PFSK-1 (cell line): Measurements from ENCODE around the gene ACTR3.

Experiments
- FOXP2 ChIP-seq: optimal IDR thresholded peaks from 2 replicates; pipeline ENCODE3; 2011; ENCODE audit warnings: borderline replicate concordance, control low read depth, inconsistent platforms; ENCODE audit not compliant: insufficient read depth; ENCODE audit errors: extremely low read length, extremely low read depth
- POLR2AphosphoS5 ChIP-seq: IDR thresholded peaks from 2 replicates; pipeline ENCODE4 v1.6.1; 2012; ENCODE audit warnings: low read depth, mild to moderate bottlenecking, control low read depth, low read length, moderate library complexity
- REST ChIP-seq, 2 experiments: IDR thresholded peaks; 2 replicates each; pipeline versions ENCODE4 v1.6.1 to v1.8.0; 2011 to 2012; ENCODE audit warnings: low read depth in 2 of 2, low read length in 2 of 2, control low read depth in 1 of 2, inconsistent platforms in 1 of 2, mild to moderate bottlenecking in 1 of 2, moderate library complexity in 1 of 2; ENCODE audit not compliant: insufficient read depth in 1 of 2
- SIN3A ChIP-seq: IDR thresholded peaks from 2 replicates; pipeline ENCODE4 v1.6.1; 2012; ENCODE audit warnings: mild to moderate bottlenecking, low read length, moderate library complexity, borderline replicate concordance; ENCODE audit not compliant: insufficient read depth
- TAF1 ChIP-seq: IDR thresholded peaks from 2 replicates; pipeline ENCODE4 v1.6.1; 2012; ENCODE audit warnings: low read length, control low read depth, borderline replicate concordance; ENCODE audit not compliant: insufficient read depth

ACTR3 gene

DNA sequence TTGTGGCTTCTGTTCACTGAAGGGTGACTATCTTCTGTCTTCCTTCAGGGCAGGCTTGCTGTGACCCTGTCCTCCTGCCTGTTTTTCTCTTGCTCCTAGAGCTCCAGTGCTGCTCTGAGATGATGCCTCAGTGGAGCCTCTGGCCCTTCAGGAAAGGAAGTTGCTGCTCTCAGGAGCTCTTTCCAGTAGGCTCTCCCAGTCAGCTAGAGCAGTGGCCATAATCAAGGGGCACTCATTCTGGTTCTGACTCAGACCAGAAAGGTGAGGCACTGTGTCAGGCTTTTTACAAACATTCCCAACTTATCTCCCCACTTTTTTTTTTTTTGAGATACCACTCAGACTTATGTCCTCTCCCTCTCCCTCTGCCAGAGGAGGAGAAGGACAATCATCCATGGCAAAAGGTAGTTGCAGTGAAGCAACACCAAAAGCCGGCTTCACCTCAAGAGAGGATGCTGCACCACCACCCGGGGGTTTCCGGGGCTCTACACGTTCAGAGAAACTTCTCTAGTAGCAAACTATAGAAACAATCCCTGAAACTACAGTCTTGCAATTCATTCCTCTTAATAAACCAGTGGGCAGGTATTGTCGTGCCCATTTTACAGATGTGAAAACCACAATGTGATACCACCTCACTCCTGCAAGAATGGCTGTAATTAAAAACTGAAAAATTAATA is 115.4 kb downstream of the ACTR3 start:
- TF ChIP-seq POLR2AphosphoS5 (no peak), REST (IDR thresholded peaks at IDR 0.05; ENCODE audit: insufficient read depth in 1 of 2, low read depth in 2 of 2, low read length in 2 of 2) (no peak)

GRCh38 chr2:114006460-114006859 is 116.6 kb downstream of the ACTR3 start:
- TF ChIP-seq SIN3A (no peak), TAF1 (no peak), REST (IDR thresholded peaks at IDR 0.05; ENCODE audit: insufficient read depth in 1 of 2, low read depth in 2 of 2, low read length in 2 of 2) (no peak), POLR2AphosphoS5 (no peak), FOXP2 (no peak)

DNA sequence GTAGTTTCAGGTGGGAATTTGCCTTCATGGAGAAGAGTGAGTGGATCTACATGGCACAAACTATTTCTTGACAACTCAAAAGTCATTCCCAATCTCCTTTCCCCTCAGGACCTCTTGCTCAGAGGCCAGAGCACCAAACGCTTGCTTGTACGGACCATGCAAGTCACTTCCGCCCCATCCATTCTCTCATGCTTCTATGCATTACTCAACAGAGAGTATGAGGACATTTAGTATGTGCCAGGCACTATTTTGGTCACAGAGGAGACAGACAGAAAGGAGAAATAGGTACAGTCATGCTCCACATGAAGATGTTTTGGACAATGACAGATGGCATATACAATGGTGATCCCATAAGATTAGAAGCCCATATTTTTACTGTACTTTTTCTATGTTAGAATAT is 117.5 kb downstream of the ACTR3 start:
- TF ChIP-seq SIN3A (no peak), TAF1 (no peak), POLR2AphosphoS5 (no peak), REST (IDR thresholded peaks at IDR 0.05; ENCODE audit: insufficient read depth in 1 of 2, low read depth in 2 of 2, low read length in 2 of 2) (no peak), FOXP2 (no peak)

DNA sequence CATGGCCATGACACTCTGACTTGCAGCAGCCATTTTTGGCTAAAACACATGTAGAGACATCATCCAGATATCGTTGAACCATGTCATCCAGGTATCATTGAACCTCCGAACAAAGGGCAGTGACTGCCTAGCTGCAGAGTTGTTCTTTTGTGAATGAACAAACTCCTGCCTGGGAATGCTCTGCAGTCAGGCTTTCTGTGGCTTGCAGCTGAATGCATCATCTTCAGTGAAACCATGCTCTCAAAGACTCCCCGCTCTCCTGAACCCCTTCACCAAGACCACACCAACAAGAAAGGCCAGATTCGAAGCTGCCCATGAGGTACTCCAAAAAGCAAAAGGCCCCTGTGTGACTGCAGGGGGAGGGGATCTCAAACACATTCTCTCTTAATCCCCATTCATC is 118.8 kb downstream of the ACTR3 start:
- TF ChIP-seq TAF1 (no peak), FOXP2 (no peak), SIN3A (no peak), POLR2AphosphoS5 (no peak), REST (IDR thresholded peaks at IDR 0.05; ENCODE audit: insufficient read depth in 1 of 2, low read depth in 2 of 2, low read length in 2 of 2) (no peak)
